GM10248 (cell line): ENCODE results near the gene CPVL.

ENCODE experiments used
- CTCF ChIA-PET: fragments of 300-600 bp; sonication (Branson Sonifier 250); formaldehyde crosslinking; extraction: SDS; loops from one replicate; lab custom pipeline; 2021; ENCODE audit warnings: antibody characterized with exemption; lab: Yijun Ruan, JAX
- POLR2A ChIA-PET: fragments of 350-650 bp; sonication (Branson Sonifier 250); formaldehyde crosslinking; extraction: SDS; loops from one replicate; lab custom pipeline; 2020; ENCODE audit warnings: antibody characterized with exemption; lab: Yijun Ruan, JAX
- DNase-seq: peaks from one replicate; pipeline ENCODE4 v3.0.0; 2012; ENCODE audit errors: extremely low spot score
- TF ChIP-seq, protein P1 (sequence below): IDR thresholded peaks from 2 replicates; pipeline ENCODE4 v1.5.1; 2012; ENCODE audit warnings: mild to moderate bottlenecking, low read depth; ENCODE audit errors: extremely low read depth, missing control alignments, control extremely low read depth

CPVL gene

DNA sequence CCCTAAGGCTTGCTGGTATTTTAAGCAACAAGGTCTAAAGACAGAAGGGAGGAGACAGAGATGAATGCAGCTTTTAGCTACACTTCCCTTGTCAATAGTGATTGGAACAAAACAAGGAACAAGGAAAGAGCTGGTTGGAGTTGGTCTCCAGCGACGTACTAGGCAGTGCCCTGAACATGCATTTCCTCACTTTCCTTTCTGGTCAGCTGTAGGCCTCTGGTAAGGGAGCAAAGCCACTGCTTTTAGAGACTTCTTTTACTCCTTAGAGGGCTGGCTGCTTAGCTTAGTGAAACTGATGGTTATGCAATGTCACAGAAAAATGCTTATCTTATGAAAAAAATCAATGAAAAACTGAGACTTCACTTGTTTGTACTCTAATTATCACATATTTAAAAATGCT is 112.8 kb downstream of the CPVL start:
- TF ChIP-seq, protein P1, sequence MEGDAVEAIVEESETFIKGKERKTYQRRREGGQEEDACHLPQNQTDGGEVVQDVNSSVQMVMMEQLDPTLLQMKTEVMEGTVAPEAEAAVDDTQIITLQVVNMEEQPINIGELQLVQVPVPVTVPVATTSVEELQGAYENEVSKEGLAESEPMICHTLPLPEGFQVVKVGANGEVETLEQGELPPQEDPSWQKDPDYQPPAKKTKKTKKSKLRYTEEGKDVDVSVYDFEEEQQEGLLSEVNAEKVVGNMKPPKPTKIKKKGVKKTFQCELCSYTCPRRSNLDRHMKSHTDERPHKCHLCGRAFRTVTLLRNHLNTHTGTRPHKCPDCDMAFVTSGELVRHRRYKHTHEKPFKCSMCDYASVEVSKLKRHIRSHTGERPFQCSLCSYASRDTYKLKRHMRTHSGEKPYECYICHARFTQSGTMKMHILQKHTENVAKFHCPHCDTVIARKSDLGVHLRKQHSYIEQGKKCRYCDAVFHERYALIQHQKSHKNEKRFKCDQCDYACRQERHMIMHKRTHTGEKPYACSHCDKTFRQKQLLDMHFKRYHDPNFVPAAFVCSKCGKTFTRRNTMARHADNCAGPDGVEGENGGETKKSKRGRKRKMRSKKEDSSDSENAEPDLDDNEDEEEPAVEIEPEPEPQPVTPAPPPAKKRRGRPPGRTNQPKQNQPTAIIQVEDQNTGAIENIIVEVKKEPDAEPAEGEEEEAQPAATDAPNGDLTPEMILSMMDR: no peak
- ChIA-PET POLR2A (no interaction called here), CTCF (interaction anchor here (0.9 to 1.4 kb wide), 2 partner anchors 23 to 111 kb away, joined by 3 read pairs; no protein-coding TSS in a partner anchor)
- DNase-seq: no peak

DNA sequence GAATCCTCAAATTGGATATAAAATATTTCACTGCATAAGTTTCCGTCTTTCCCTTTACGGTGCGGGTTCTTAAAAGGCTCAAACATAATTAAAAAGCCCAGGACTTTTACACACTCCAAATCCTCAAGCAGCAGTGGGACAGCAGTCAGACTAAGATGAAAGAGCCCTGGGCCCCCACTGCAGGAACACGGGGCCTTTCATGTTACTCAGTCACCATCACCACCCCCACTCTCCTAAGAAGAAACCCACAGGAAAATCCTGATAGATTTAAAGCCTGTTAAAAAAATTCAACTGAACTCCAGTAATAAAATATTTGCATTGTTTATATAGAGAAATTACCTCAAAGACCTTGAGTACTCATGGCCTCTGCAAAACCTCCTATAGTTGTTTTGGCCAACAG is 114.2 kb downstream of the CPVL start:
- TF ChIP-seq, protein P1: no peak
- CTCF ChIA-PET: no interaction called here
- DNase-seq: no peak
- POLR2A ChIA-PET: no interaction called here

DNA sequence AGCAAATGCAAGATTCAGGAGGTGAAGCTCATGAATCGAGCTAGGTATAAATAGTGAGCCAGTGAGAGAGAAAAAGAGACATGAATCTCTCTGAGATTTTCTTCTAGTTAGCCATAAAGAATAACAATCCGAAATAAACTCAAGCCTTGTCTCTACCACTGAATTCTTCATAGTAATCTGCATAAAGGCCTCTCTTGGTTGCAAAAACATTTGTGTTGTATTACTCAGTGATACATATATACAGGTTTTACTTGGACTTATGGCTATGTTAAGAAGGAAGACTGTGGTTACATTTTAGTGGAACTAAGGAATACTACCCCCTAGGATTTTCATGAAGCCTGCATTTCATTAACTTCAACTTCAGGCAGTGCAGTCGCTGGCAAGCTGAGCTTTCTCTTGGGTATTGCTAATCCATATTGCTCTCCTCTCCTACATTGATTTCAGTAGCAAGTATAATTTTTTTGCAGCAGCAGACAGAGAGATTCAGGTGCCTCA is 115.5 kb downstream of the CPVL start:
- POLR2A ChIA-PET: no interaction called here

DNA sequence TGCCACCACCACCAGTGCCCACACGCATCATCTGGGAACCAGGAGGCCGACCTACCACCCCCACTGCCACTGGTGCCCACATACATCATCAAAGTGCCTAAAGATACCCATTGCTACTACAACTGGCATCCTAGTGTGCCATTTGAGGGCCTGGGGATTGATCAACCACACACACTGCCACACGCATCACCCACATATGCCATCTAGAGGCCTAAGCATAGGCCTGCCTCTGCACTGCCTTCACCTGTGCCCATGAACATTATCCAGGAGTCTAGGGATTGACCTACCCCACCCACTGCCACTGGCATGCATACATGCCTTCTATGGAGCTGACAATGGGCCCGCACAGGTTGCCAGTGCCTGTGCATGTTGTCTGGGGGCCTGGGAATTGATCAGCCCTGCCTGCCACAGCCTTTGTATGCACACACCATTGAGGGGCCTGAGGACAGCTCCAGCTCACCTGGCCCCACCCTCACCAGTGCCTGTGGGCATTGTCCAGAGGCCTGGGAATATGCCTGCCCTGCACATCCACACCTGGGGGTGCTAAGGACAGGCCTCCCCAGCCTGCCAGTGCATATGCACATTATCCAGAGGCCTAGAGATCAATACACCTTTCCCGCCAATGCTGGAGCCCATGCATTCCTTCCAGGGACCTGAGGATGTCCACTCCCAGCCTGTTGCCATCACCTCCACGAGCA is 123.9 kb downstream of the CPVL start:
- DNase-seq: no peak
- TF ChIP-seq, protein P1: no peak
- POLR2A ChIA-PET: no interaction called here
- CTCF ChIA-PET: no interaction called here

More for the DNA sequence above, 115.5 kb downstream of the CPVL start:
- CTCF ChIA-PET: interaction anchor here (1.4 kb wide), 1 partner anchor 30 kb away, joined by 4 read pairs; no protein-coding TSS in a partner anchor
- DNase-seq: no peak
- TF ChIP-seq, protein P1: no peak

DNA sequence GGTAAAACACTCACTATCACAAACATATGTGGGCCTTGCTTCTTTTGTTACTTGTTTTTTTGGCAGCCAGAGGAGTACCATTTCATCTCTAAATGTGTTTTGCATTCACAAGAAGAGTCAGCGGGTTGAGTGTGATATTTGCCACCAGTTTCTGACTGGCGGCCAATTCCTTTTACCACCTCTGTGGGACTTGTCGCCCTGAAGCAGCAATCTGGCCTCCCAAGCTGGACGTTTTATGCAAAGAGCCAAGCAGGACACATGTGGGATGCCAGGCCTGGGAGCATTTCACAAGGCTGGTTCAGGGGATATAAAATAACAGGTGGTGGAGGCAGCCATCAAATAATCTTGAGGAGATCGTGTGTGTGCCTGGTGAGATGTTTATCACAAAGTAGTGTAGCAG is 126.4 kb downstream of the CPVL start:
- DNase-seq: no peak
- POLR2A ChIA-PET: no interaction called here
- TF ChIP-seq, protein P1: no peak
- CTCF ChIA-PET: interaction anchor here (1.0 kb wide), 1 partner anchor 9 kb away, joined by 3 read pairs; no protein-coding TSS in a partner anchor

DNA sequence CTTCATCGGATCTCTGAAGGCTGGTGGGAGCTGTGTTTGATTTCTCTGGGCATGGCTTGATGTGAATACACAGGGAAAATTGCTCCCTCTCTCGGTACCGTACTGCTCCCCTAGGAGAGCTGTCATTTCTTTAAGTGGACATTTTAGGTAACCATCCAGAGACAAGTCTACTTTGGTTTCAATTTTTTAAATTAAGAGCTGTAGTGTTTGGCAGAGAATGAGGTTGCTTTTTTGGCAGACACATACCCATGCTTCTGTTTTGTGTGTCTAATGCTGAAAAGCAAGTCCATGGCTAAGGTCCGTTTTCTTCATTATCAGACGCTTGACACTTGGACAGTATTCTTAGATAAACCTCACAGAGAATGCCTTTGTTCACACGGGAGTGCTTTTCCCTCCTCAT is 127.0 kb downstream of the CPVL start:
- TF ChIP-seq, protein P1: no peak
- POLR2A ChIA-PET: no interaction called here
- CTCF ChIA-PET: interaction anchor here (1.0 kb wide), 1 partner anchor 9 kb away, joined by 3 read pairs; no protein-coding TSS in a partner anchor
- no peak for DNase-seq
